GM19467 (cell line): ENCODE data around the gene LAD1.

ENCODE experiments used
- ATAC-seq: cut with Tn5 transposase; IDR thresholded peaks from one replicate; pipeline ENCODE4 v1.9.1; 2021; ENCODE audit warnings: mild to moderate bottlenecking, moderate library complexity; ENCODE audit not compliant: unreplicated experiment

LAD1 gene

DNA sequence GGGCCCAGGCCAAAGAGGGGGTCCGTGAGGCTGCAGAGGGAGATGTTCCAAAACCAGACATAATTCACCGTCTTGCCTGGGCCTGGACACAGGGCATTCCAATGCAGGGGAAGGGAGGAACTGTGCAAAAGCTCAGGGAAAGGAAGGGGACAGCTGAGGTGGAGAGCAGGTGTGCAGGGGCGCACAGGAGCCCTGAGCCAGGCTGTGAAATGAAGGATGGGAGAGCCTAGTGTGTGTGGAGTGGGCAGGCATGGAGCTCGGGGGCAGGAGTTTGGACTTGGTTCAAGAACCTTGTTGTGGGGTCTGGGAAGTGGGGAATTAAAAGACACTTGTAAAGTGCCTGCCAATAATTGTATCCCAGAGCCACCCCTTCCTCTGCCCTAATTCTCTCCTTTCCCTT, 20.1 kb upstream of the LAD1 start:
- ATAC-seq, result no peak

DNA sequence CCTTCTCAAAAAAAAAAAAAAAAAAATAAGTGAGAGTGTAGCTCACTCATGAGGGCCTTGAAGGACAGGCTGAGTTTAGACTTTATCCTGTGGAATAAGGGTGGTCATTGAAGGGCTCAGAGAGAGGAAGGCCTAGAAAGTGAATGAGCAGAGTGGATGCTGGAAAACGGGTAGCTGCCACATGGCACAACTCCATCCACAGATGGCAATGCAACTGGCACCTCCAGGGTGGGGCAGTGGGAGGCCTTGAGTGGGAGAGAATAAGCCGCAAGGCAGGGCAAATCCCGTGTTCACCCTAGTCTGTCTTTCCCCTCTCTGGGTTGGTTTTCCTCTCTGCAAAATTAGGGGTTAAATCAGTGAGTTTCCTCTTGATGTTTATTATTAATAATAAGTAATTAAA, 19.3 kb upstream of the LAD1 start:
- no peak for ATAC-seq

DNA sequence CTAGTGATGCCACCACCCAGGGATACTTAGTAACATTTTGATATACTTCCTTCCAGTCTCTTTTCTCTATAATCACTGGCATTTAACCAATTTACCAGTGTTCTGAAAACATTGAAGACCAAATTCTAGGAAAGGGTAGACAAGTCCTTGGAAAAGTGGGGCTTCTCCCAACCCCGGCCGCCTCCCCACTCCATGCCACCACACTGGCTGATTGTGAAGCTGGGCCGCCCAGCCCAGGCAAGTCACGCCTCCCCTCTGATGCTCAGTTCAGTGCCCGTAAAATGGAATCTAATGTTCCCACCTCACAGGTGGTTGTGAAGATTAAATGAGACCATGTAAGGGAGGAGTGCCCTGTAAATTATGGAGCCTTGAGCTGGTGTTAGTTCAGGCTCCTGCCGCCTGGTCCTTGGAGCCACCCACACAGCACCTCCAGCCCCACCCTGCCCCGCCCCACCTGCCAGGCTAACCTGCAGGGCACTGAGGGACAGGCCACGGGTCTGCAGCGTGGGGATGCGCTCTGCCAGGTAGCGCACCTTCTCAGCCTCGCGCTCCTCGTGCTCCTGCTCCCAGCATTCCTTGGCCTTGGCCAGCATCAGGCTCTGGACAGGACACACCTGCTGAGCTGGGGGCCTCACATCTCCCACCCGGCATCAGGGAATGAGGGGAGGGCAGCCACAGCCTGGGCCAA, 15.1 kb upstream of the LAD1 start:
- ATAC-seq, result no peak

DNA sequence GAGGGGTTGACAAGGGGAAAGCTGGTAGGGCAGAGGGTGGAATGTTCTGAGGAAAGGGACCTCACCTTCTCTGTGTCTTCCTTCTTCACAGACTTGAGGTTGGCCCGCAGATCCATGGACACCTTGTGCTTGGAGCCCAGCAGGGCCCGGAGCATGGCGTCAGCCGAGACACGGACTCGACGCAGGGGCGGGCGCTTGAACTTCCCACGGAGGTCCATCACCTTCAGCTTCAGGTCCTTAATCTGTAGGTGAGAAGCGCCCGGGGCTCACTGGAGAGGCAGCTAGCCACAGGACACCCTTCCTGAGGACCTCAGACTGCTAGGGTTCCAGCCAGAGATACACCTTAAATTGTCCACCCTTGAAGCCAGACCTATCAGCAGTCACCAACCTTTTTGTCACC, 12.2 kb upstream of the LAD1 start:
- no peak for ATAC-seq

DNA sequence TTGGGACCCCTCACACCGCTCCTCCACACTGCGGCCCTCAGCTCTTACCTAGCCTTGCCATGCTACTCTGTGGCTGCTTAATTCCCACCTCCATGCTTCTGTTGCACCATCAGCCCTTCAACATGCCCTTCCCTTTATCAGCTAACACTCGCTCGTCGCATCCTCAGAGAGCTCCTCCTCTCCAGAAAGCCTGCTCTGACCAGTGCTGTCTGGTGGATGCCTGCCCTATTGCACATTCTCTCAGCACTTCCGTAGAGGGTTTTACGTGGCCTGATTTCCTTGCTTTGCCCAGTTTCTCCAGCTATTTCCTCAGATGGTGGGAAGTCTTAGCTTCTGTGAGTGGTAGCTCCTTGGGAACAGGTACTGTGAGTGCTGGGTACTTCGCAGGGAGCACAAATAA, 10.3 kb upstream of the LAD1 start:
- ATAC-seq, result no peak

DNA sequence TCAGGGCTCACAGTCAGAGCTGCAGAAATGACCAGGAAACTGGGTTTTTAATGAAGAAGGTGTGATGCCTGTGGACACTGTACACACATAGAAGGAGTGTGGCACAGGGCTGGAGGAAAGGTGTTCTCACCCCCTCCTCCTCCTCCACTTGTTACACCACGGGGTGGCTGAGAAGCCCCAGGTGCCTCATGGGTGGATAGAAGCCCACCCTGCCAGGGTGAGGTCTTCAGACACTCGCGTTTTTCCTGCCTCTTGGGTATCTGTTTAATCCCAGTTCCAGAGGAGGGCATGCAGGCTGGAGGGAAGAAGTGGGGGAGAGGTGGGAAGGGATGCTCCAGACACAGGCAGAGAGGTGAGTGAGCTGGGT, 9.7 kb upstream of the LAD1 start:
- no peak for ATAC-seq

DNA sequence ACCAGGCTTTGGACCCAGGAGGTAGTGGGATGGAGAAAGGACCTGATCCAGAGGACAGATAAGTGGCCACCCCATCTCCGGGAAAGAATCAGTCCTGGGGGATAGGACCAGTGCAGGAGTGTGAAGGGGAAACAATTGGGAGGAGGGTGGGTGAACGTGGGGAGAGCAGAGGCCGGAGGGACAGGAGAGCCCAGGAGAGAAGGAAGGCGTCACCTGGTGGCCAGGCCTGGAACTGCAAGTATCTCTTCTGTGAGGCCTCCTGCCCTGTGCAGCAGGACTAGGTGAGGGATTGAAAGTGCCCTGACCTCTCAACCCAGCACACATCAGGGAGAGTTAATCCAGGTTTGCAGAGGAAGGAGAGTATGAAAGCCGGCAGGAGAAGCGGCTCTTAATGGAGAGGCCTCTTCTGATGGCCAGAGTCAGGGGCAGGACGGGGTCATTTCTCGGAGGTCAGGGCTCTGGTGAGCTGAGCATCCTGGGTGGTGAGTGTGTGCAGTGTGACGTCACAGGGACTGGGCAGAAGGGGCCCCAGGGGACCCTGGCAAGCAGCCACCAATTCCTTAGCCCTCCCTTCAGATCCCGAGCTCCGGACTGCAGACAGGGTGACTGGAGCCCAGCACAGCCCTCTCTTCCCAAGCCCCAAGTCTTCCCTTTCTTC, 9.2 kb upstream of the LAD1 start:
- no peak for ATAC-seq

DNA sequence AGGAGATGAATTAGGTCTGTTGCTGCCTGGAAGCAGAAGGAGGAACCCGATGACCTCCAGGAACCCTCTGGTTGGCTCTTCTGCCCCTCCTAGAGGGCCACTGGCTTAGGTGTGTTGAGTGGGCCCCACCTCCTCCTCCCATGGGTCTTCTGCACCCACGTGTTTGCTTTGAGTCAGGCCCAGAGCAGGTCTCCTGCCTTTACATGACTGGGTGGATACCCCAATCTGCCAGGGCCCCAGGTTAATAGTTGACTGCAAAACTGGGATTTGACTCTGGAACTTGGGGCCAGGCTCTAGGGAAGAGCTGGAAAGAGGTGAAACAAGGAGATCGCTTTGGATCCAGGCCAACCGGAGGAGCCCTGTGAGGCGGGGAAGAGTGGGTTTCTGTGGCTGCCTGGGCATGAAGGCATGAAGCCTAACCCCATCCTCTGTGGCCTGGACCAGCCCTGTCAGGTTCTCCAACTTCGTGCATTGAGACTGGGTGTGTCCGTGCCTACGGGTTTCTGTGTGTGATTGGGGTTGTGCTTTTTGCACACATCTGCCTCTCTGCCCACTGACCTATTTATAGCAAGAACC, 7.8 kb upstream of the LAD1 start:
- no peak for ATAC-seq

DNA sequence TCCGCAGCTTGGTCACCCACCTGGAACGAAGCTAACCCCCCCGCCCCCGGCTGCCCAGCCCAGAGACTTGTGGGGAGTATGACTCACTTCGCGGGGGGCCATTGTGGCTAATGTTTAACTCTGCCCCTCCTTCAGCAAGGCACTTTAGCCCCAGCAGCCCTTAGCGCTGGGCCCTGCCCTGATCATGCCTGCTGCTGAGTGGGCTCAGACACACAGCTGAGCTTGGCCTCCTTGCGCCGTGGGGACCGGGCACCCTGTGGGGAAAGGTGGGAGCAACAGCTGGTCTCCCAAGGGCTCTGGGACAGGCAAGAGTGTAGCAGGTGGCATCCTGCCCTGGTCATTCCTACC, 6.3 kb upstream of the LAD1 start:
- ATAC-seq, result no peak

DNA sequence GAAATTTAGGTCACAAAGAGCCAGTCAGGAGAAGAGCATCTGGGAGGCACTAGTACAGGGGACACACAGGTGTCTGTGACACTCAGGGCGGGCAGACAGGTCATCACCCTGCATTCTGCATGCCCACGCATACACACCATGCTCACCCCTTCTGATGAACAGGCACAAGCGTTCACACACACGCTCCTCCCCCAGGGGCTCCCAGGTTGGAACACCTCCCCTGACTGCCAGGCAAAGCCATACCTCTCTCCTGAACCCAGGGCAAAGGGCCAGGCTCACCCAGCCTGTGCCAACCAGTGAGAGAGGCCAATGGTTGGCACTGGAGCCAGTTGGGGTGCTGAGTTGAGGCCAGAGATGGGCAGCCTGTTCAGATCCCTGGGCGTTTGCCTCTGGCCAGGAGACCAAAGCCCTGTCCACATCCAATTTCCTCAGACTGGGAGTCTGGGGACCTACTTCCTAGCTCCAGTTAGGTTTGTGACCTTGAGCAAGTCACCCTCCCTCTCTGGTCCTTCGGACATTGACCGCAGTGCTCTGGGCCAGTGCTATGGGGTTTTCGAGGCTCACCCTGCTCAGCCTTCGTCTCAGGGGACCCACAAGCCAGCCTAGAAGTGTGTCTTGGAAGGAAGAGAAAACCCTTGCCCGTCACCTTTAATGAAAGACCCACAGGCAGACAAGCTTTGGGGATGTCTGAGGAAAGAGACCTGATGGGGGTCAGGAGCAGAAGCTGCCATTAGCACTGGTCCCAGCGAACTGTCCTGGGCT, 5.8 kb upstream of the LAD1 start:
- no peak for ATAC-seq

DNA sequence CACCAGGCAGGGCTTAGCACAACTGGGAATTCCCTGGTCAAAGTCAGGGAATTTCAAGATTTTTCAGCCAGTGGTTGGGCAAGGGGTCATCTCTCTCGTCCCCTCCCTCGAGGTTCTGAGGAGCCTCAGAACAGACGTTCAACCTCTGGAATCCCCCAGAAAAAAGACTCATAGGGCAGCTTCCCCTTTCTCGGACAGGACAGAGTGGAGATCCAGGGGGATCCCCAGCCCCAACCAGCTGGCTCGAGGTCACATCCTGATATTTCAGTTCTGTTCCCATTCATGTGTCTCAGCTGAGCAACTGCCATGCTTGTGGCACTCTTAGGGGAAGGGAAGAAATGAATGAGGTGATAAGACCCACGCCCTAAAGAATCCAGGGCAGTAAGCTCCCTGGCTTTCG, 4.9 kb upstream of the LAD1 start:
- no peak for ATAC-seq

DNA sequence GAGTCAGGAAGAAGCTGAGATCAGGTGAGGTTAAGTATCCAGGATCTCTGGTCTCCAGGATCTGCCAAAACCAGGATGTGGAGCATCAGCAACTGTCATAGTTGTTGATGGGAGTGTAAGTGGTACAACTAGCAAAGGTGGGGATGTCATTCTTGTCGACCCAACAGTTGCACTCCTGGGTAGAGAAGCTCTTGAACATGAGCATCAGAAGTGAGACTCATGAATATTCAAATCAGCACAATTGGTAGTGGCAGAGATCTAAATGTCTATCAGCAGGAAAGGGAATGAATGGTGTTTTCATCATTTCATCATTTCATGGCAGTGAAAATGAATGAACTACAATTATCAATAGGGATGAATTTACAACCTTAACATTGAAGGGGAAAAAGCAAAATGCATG, 4.2 kb upstream of the LAD1 start:
- no peak for ATAC-seq

DNA sequence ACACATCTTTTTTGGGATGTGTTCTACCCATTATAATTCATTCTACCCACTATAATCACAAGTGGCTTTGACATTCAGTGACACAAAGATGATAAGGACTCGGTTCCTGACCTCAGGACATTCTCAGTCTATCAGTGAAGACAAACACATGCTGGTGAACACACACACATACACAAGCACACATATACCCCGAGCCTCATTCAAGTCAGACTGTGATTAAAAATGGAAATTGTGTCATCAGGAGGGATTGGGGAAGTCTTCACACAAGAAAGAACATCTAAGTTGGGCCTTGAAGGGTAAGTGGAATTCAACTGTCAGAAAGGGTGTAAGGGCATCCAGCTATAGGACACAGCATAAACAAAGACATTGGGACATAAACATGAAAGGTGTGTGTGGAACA, 2.6 kb upstream of the LAD1 start:
- no peak for ATAC-seq

DNA sequence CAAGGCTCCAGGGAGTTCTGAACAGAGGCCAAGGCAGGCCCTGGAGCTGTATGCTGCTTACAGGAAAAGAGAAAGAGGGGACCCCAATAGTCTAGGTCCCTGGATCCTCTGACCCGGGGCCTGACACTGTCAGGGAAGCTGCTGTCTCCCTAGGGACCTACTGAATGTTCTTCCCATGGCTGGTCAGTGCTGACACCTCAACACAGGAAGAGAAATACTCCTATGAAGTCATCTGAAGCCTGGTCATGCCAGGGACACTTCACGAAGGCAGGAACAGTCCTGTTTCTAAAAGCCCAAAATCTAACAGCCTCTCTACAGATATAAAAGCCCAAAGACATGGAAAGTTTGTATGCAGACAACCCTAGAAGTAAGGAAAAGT, 1.7 kb upstream of the LAD1 start:
- no peak for ATAC-seq

DNA sequence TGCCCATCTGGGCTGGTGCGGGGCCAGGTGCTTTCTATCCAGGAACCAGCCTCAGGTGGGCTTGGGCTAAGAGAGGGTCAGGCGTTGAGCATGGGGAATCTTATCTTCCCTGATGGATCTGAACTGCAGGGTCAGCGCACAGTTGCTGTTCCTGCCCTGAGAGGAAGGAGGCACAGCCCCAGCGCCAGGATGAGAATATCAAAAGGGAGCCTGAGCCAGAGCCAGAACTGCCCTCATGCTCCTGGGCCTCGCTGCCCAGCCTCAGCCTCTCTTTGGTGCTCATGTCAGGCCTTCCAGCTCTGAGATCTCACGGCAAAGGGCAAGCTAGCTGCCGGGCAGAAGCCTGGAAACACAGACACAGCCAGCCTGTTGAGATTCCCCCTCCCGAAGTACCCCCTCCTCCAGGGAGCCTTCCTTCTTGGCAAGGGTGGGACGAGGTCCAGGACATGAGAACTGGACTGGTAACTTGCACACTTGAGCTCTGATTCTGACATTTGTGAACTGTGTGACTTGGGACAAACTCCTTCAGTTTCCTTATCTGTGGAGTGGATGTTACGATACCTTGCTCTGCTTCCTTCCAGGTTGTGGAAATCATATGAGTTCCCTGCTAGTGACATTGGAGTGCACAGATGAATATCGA, 1.2 kb upstream of the LAD1 start:
- ATAC-seq, result no peak

DNA sequence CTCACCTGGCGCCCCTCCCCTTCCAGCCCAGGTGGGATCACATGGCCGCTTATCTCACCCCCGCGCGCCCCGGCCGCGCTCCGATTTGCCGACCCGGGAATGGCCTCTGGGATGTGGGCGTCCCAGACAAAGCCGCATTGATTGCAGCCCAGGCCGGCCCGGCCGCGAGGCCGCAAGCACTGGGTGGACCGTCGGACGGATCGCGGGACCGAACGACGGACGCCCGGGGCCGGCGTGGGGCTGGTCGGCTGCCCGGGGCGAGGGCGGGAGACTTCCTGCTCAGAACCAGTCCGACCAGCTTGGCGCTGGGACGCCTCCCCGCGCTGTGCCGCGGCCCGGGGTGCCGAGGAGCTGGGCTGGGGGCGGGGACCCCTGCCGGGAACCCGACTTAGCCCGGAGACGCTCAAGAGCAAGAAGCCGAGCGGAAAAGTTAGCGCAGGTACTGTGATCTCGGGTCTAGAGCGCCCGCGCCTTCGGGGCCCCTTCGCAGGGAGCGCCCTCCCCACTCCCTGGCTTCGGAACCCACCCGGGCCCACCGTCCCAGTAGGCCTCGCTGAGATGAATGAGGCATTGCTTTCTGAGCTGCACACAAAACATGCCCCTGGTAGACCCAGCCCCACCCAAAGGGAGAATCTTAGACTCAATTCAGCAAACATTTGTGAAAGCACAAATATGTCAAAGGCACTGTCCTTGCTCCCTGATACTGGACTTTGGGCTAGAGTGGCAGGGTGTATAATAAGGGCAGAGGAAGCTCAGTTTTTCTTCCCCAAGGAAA, 415 bp upstream of the LAD1 start:
- ATAC-seq, result no peak

DNA sequence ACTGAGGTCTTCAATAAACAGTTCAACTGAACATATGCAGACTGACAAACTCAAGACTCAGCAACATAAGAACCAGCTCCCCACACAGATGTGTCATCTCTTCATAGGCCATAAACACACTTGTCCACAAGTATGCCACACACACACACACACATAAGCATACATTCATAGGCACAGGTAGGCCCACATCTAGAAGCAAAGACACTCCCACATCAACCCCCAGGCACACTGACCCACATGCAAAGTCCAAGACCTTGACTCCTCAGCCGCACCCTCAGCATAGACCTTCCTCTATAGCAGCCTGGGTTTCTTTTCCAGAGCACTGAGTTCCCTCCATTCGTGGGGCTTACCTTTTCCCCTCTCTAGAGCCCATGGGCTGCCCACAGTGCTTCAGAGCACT, 1.4 kb downstream of the LAD1 start:
- ATAC-seq, result no peak

DNA sequence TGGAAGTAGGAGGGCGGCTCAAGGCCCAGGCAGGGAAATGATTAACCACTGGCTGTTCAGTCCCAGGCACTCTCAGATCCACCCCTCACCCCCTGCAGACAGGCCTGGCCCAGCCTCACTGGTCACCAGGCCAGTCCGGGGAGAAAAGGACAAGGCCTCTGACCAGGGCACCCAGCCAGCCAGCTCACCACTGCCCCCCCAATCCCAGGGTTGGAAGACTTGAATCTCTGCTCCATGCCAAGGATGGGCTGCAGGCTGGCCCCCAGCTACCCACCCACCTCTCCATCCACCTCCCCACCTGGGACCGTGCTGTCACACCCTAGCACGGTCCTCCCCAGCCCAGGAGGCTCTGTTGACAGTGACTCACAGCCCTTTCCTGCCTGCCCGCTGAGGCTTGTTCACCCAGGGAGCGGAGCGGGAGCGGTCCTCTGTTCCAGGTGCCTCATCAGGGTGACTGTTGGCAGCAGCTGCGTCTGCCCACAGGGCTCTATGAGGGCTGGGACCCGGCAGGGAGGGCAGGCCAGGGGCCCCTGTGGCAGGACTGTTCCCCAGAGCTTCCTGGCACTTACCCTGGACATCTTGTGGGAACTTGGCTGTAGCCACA, 2.2 kb downstream of the LAD1 start:
- ATAC-seq, result no peak

DNA sequence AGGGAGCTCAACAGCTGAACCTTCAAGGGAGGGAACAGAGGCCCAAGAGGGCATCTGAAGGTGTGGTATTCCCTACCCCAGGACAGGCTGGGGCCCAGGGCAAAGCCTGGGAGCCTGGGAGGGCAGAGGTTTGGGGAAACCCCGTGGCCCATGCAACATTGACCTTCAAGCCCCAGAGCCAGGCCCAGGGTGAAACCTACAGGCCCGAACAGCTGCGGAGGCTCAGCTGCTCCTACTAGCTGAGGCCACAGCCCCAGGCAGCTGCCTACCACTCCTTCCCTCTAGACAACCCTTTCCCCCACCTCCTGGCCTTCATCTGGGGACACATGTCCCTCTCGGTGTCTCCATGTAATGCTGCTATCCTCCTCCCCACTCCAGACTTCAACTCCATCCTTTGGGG, 3.2 kb downstream of the LAD1 start:
- no peak for ATAC-seq

DNA sequence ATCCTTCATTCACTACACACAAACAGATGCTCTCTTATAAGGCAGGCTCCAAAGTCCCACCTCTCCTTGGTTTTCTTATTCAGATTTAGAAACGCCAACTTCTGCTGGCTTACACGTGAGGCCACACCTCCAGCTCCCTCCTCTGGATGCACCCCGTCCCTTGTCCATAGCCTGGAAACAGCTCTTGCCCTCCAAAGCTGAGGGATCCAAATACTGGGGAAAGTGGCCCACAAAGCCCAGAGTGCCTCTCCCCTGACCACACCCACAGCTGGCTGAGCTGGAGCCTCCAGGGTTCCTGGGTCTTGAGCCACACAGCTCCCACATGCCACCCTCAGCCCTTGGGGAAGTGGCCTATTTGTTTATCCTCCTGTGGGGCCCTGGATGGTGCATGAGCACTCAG, 4.5 kb downstream of the LAD1 start:
- no peak for ATAC-seq

DNA sequence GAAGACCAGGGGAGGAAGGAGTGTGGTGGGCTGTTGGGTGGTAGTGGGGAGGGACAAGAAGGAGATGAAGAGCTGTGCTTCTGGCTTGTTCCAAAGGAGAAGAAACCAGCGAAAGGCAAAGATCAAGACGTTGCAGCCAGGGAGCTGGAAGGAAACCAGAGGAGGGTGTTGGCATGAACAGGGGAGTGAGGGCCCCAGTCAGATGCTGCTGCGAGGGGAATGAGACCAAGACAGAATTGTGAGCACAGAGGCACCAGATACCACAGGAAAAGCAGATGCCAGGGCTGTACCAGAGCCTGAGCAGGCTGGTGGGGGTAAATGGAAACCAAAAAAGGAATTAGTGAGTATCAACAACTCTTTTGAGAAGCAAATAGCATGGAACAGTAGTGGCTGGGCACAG, 6.0 kb downstream of the LAD1 start:
- no peak for ATAC-seq
